ENCODE data around the gene PIP5KL1.

PIP5KL1 gene

GRCh38 chr9:127944586-127945218 is 14.1 kb upstream of the PIP5KL1 start:
- no peak for TF ChIP-seq LEF1 (IDR thresholded peaks at IDR 0.05; ENCODE audit: borderline replicate concordance)
- TF ChIP-seq CTBP1 (IDR thresholded peaks at IDR 0.05; ENCODE audit: borderline replicate concordance) = no peak
- no peak for TF ChIP-seq BHLHE40 (IDR thresholded peaks at IDR 0.05; ENCODE audit: borderline replicate concordance)
- no peak for TF ChIP-seq FOXK2 (IDR thresholded peaks at IDR 0.05)
- TF ChIP-seq TARDBP (IDR thresholded peaks at IDR 0.05) = no peak
- no peak for TF ChIP-seq FOXM1 (IDR thresholded peaks at IDR 0.05; ENCODE audit: borderline replicate concordance)
- TF ChIP-seq, protein P1, sequence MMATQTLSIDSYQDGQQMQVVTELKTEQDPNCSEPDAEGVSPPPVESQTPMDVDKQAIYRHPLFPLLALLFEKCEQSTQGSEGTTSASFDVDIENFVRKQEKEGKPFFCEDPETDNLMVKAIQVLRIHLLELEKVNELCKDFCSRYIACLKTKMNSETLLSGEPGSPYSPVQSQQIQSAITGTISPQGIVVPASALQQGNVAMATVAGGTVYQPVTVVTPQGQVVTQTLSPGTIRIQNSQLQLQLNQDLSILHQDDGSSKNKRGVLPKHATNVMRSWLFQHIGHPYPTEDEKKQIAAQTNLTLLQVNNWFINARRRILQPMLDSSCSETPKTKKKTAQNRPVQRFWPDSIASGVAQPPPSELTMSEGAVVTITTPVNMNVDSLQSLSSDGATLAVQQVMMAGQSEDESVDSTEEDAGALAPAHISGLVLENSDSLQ (IDR thresholded peaks at IDR 0.05) = no peak
- no peak for TF ChIP-seq ARNT (IDR thresholded peaks at IDR 0.05)
- no peak for DNase-seq (ENCODE audit: extremely low spot score)
- POLR2A ChIA-PET = interaction anchor here (1.1 kb wide), 1 partner anchor 90 kb away, joined by 3 read pairs; no protein-coding TSS in a partner anchor
- CTCF ChIA-PET = interaction anchor here (1.0 to 3.6 kb wide), 7 partner anchors 10 to 90 kb away, joined by 3 to 38 read pairs (median 4); no protein-coding TSS in a partner anchor

- ChIA-PET CTCF (interaction anchor here (0.6 to 3.6 kb wide), 21 partner anchors 9 to 1174 kb away, joined by 3 to 38 read pairs (median 4); no protein-coding TSS in a partner anchor), POLR2A (interaction anchor here (0.8 to 1.1 kb wide), 3 partner anchors 19 to 91 kb away, joined by 3 to 4 read pairs (median 3); no protein-coding TSS in a partner anchor)
- peak; percentile 88 for DNase-seq (ENCODE audit: extremely low spot score)
- no peak for TF ChIP-seq TARDBP (IDR thresholded peaks at IDR 0.05)
- TF ChIP-seq HDGF (IDR thresholded peaks at IDR 0.05; ENCODE audit: borderline replicate concordance) = no peak
- TF ChIP-seq ARNT (IDR thresholded peaks at IDR 0.05) = no peak
- TF ChIP-seq ZNF384 (IDR thresholded peaks at IDR 0.05) = no peak
- no peak for TF ChIP-seq FOXK2 (IDR thresholded peaks at IDR 0.05)
- no peak for TF ChIP-seq NFRKB (IDR thresholded peaks at IDR 0.05)
- no peak for TF ChIP-seq SUZ12 (IDR thresholded peaks at IDR 0.05)
- no peak for TF ChIP-seq CTBP1 (IDR thresholded peaks at IDR 0.05; ENCODE audit: borderline replicate concordance)
- TF ChIP-seq SP1 (IDR thresholded peaks at IDR 0.05) = no peak
- TF ChIP-seq FOXA1 (IDR thresholded peaks at IDR 0.05) = no peak
- no peak; the same call in 1 of the 2 replicates for TF ChIP-seq LEF1 (IDR thresholded peaks at IDR 0.05; ENCODE audit: borderline replicate concordance)
- TF ChIP-seq, protein P1 (IDR thresholded peaks at IDR 0.05) = no peak
- no peak for TF ChIP-seq BHLHE40 (IDR thresholded peaks at IDR 0.05; ENCODE audit: borderline replicate concordance)
- no peak for TF ChIP-seq ELF4 (IDR thresholded peaks at IDR 0.05)
- no peak for TF ChIP-seq L3MBTL2 (conservative IDR thresholded peaks at IDR 0.05)
- no peak for TF ChIP-seq FOXM1 (IDR thresholded peaks at IDR 0.05; ENCODE audit: borderline replicate concordance)
Observed at GRCh38 chr9:127943731-127944144, 13.2 kb upstream of the PIP5KL1 start.

- POLR2A ChIA-PET = interaction anchor here (1.0 to 1.6 kb wide), 3 partner anchors 13 to 92 kb away, joined by 3 to 4 read pairs (median 3); partner anchors contain the start of gene PIP5KL1
- no peak for DNase-seq (ENCODE audit: extremely low spot score)
- CTCF ChIA-PET = interaction anchor here (0.6 to 3.6 kb wide), 20 partner anchors 8 to 1173 kb away, joined by 3 to 38 read pairs (median 4); partner anchors contain the start of gene NAIF1
- no peak for TF ChIP-seq FOXK2 (IDR thresholded peaks at IDR 0.05)
- TF ChIP-seq TARDBP (IDR thresholded peaks at IDR 0.05) = no peak
- no peak for TF ChIP-seq FOXM1 (IDR thresholded peaks at IDR 0.05; ENCODE audit: borderline replicate concordance)
- no peak for TF ChIP-seq CTBP1 (IDR thresholded peaks at IDR 0.05; ENCODE audit: borderline replicate concordance)
- TF ChIP-seq L3MBTL2 (conservative IDR thresholded peaks at IDR 0.05) = no peak
- TF ChIP-seq NFRKB (IDR thresholded peaks at IDR 0.05) = no peak
- no peak for TF ChIP-seq LEF1 (IDR thresholded peaks at IDR 0.05; ENCODE audit: borderline replicate concordance)
- TF ChIP-seq SP1 (IDR thresholded peaks at IDR 0.05) = no peak
- no peak for TF ChIP-seq HDGF (IDR thresholded peaks at IDR 0.05; ENCODE audit: borderline replicate concordance)
- no peak for TF ChIP-seq SUZ12 (IDR thresholded peaks at IDR 0.05)
- TF ChIP-seq ARNT (IDR thresholded peaks at IDR 0.05) = no peak
- TF ChIP-seq ELF4 (IDR thresholded peaks at IDR 0.05) = no peak
- no peak for TF ChIP-seq ZNF384 (IDR thresholded peaks at IDR 0.05)
- TF ChIP-seq, protein P1 (IDR thresholded peaks at IDR 0.05) = no peak
- TF ChIP-seq FOXA1 (IDR thresholded peaks at IDR 0.05) = no peak
- TF ChIP-seq BHLHE40 (IDR thresholded peaks at IDR 0.05; ENCODE audit: borderline replicate concordance) = no peak
Observed at GRCh38 chr9:127943011-127943662, 12.6 kb upstream of the PIP5KL1 start.

DNA sequence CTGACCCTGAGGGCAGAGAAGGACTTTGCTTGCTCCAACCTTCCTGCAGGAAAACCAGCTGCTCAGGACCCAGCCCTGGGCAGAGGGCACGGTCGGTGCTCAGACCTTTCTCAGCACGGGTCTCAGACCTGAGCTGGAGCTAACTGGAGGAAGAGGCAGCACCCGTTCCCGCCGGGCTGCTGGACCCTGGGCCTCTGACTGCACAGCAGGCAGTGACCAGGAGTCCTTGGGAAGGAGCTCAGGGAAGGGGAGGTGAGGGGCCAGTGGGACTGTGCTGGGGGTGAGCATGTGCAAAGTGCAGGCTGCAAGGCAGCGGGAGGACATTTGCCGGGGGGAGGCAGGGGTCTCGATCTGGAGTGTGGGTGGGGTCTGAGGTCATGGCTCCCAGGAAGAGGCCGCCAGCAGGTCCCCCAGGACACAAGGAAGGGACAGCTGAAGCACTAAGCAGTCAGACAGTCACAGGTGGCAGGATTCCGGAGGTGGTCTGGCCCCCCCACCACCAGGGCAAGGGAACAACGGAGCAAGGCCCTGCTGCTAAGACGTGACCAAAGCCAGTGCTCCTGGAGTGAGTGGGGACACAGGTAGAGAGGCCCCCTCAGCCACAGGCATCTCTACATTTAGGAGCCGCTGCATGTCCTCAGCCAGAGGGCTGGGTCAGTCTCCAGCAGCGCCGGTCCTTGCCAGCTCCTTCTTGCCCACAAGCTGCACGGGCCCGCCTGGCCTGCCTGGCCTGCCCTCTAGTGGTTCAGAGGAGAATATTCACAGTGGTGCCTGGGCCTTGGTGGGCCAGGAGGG is 11.8 kb upstream of the PIP5KL1 start:
- ChIA-PET CTCF (interaction anchor here (0.6 to 3.6 kb wide), 14 partner anchors 9 to 507 kb away, joined by 3 to 38 read pairs (median 4); partner anchors contain the start of gene NAIF1), POLR2A (interaction anchor here (1.6 kb wide), 1 partner anchor 12 kb away, joined by 4 read pairs; the partner anchor contains the start of gene PIP5KL1)
- peak; percentile 75 for DNase-seq (ENCODE audit: extremely low spot score)
- TF ChIP-seq, protein P1 (IDR thresholded peaks at IDR 0.05) = no peak
- TF ChIP-seq HDGF (IDR thresholded peaks at IDR 0.05; ENCODE audit: borderline replicate concordance) = peak; percentile 69; the same call in 1 of the 2 replicates
